GM12892 (cell line): Measurements from ENCODE around the gene TUBB8B.
"Not testable (repeated sequence)": the region's sequence is repeated elsewhere in the genome, so short reads cannot be mapped to it uniquely, and the experiment has no call there.

Experiments
- POLR2A ChIP-seq: IDR thresholded peaks from 2 replicates; pipeline ENCODE4 v1.6.1; 2011; ENCODE audit warnings: low read depth, low read length, control low read depth
- POLR2AphosphoS5 ChIP-seq: IDR thresholded peaks from 2 replicates; pipeline ENCODE4 v1.6.1; 2011; ENCODE audit warnings: low read depth, low read length, control low read depth
- TAF1 ChIP-seq: IDR thresholded peaks from 2 replicates; pipeline ENCODE4 v1.6.1; 2011; ENCODE audit warnings: low read depth, mild to moderate bottlenecking, control low read depth, low read length, borderline replicate concordance

GRCh38 chr18:96101-96766, 46.8 kb upstream of the TUBB8B start:
- not testable (repeated sequence) for TF ChIP-seq POLR2A, POLR2AphosphoS5, TAF1
